ENCODE results near the gene PPP1R3F.
"Not testable (repeated sequence)": the region's sequence is repeated elsewhere in the genome, so short reads cannot be mapped to it uniquely, and the experiment has no call there.

PPP1R3F gene

GRCh38 chrX:49270249-49270921, 792 bp downstream of the PPP1R3F start:
- FAIRE-seq (no peak), DNase-seq (ENCODE audit: insufficient read length, low spot score) (no peak)

GRCh38 chrX:49271341-49271740, 1.7 kb downstream of the PPP1R3F start:
- FAIRE-seq (no peak), DNase-seq (ENCODE audit: insufficient read length, low spot score) (no peak)

- no peak for FAIRE-seq
These were observed 2.8 kb downstream of the PPP1R3F start for GRCh38 chrX:49272421-49272820.

GRCh38 chrX:49273181-49273727, 3.7 kb downstream of the PPP1R3F start:
- FAIRE-seq (no peak), DNase-seq (ENCODE audit: insufficient read length, low spot score) (no peak)

More at GRCh38 chrX:49272421-49272820, 2.8 kb downstream of the PPP1R3F start:
- no peak for DNase-seq (ENCODE audit: insufficient read length, low spot score)

GRCh38 chrX:49276207-49276606, 6.6 kb downstream of the PPP1R3F start:
- FAIRE-seq: no peak
- DNase-seq (ENCODE audit: insufficient read length, low spot score): no peak

GRCh38 chrX:49276671-49277534, 7.3 kb downstream of the PPP1R3F start:
- no peak for FAIRE-seq

GRCh38 chrX:49277535-49277830, 7.9 kb downstream of the PPP1R3F start:
- FAIRE-seq: no peak
- no peak for DNase-seq (ENCODE audit: insufficient read length, low spot score)

More at GRCh38 chrX:49276671-49277534, 7.3 kb downstream of the PPP1R3F start:
- DNase-seq (ENCODE audit: insufficient read length, low spot score): no peak

- DNase-seq (ENCODE audit: insufficient read length, low spot score): no peak
- FAIRE-seq: no peak
These were observed 8.5 kb downstream of the PPP1R3F start for GRCh38 chrX:49278081-49278480.

GRCh38 chrX:49282647-49283011, 13.0 kb downstream of the PPP1R3F start:
- DNase-seq (ENCODE audit: insufficient read length, low spot score) (no peak), FAIRE-seq (no peak)

GRCh38 chrX:49284212-49284611, 14.6 kb downstream of the PPP1R3F start:
- FAIRE-seq: no peak

GRCh38 chrX:49286136-49286535, 16.5 kb downstream of the PPP1R3F start:
- FAIRE-seq (no peak), DNase-seq (ENCODE audit: insufficient read length, low spot score) (no peak)

More at GRCh38 chrX:49284212-49284611, 14.6 kb downstream of the PPP1R3F start:
- DNase-seq (ENCODE audit: insufficient read length, low spot score): no peak

- DNase-seq (ENCODE audit: insufficient read length, low spot score) (no peak), FAIRE-seq (no peak)
These were observed 17.0 kb downstream of the PPP1R3F start for GRCh38 chrX:49286581-49286980.

- FAIRE-seq (no peak), DNase-seq (ENCODE audit: insufficient read length, low spot score) (no peak)
These were observed 18.1 kb downstream of the PPP1R3F start for GRCh38 chrX:49287665-49288064.

- no peak for DNase-seq (ENCODE audit: insufficient read length, low spot score)
- FAIRE-seq: no peak
These were observed 20.6 kb downstream of the PPP1R3F start for GRCh38 chrX:49290215-49290614.

GRCh38 chrX:49291615-49292337, 22.2 kb downstream of the PPP1R3F start:
- peak; percentile 73 for FAIRE-seq
- peak; percentile 7 for DNase-seq (ENCODE audit: insufficient read length, low spot score)

GRCh38 chrX:49292400-49293362, 23.1 kb downstream of the PPP1R3F start:
- DNase-seq (ENCODE audit: insufficient read length, low spot score) (no peak), FAIRE-seq (no peak)

GRCh38 chrX:49299293-49299692, 29.7 kb downstream of the PPP1R3F start:
- not testable (repeated sequence) for FAIRE-seq; DNase-seq (ENCODE audit: insufficient read length, low spot score)

- FAIRE-seq (no peak), DNase-seq (ENCODE audit: insufficient read length, low spot score) (no peak)
These were observed 31.1 kb downstream of the PPP1R3F start for GRCh38 chrX:49300703-49301102.

GRCh38 chrX:49303346-49303745, 33.8 kb downstream of the PPP1R3F start, which contains the start of gene GAGE10:
GAGE10 (plus strand) TSS chrX:49303646; CDS start chrX:49304860, 1,214 bp downstream.
- FAIRE-seq: no peak
- no peak for DNase-seq (ENCODE audit: insufficient read length, low spot score)

- not testable (repeated sequence) for FAIRE-seq; DNase-seq (ENCODE audit: insufficient read length, low spot score)
These were observed 38.2 kb downstream of the PPP1R3F start for GRCh38 chrX:49307775-49308174.

Data from GM19239 (cell line).